Measurements from ENCODE around the gene MORN1. TPM values are rescaled to one million over a fixed set of nuclear protein-coding genes. Genes with fewer than 3 reads are reported as not detected.

MORN1 gene
- total and polyA plus RNA-seq, 3 donors from 2014 or later: 30.4 to 34.5 (median 30.9) TPM

- intact Hi-C loops (cut with DNase I; ENCODE audit: low total_unique reads): no loop called here
- Histone ChIP-seq H3K27me3 (no peaks in the 10 kb centered on the region), H3K9me3 (no peaks in the 10 kb centered on the region), H3K27ac (no peak overlapping the region), H3K4me3 (no peak overlapping the region), H3K4me1 (no peaks in the 10 kb centered on the region), H3K36me3 (ENCODE audit: low read depth, missing control alignments) (no peaks in the 10 kb centered on the region)
- no peak for DNase-seq
- WGBS, 2 donors: 95% methylated on average over 8 of the region's 8 CpGs
- TF ChIP-seq, protein P1, sequence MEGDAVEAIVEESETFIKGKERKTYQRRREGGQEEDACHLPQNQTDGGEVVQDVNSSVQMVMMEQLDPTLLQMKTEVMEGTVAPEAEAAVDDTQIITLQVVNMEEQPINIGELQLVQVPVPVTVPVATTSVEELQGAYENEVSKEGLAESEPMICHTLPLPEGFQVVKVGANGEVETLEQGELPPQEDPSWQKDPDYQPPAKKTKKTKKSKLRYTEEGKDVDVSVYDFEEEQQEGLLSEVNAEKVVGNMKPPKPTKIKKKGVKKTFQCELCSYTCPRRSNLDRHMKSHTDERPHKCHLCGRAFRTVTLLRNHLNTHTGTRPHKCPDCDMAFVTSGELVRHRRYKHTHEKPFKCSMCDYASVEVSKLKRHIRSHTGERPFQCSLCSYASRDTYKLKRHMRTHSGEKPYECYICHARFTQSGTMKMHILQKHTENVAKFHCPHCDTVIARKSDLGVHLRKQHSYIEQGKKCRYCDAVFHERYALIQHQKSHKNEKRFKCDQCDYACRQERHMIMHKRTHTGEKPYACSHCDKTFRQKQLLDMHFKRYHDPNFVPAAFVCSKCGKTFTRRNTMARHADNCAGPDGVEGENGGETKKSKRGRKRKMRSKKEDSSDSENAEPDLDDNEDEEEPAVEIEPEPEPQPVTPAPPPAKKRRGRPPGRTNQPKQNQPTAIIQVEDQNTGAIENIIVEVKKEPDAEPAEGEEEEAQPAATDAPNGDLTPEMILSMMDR (IDR thresholded peaks at IDR 0.05): no peak
These were observed 23.2 kb downstream of the MORN1 start for GRCh38 chr1:2368053-2368744.

DNA sequence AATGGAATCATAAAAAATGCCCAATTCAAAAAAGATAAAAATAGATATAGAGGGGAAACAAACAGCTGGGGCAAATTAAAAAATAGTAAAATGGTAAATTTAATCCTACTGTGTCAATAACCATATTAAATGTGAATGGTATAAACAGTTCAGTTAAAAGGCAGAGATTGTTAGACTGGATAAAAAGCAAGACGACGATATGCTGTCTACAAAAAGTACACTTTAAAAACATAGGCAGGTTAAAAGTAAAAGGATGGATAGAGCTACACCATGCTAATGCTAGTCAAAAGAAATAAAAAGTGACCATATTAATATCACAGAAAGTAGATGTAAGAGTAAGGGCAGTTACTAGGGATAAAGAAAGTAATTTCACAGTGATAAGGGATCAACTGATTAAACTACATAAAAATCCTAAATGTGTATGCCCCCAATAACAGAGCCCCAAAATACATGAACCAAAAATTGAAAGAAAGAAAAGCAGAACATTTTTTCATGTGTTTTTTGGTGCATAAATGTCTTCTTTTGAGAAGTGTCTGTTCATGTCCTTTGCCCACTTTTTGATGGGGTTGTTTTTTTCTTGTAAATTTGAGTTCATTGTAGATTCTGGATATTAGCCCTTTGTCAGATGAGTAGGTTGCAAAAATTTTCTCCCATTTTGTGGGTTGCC is 27.4 kb downstream of the MORN1 start:
- Histone ChIP-seq H3K27ac (no peak overlapping the region), H3K4me3 (no peak overlapping the region), H3K27me3 (no peaks in the 10 kb centered on the region), H3K4me1 (peaks cover 4% of the 10 kb centered on the region), H3K36me3 (ENCODE audit: low read depth, missing control alignments) (no peaks in the 10 kb centered on the region), H3K9me3 (no peaks in the 10 kb centered on the region)
- no peak for DNase-seq
- intact Hi-C loops (cut with DNase I; ENCODE audit: low total_unique reads): no loop called here
- 98 to 100% methylated on average over 2 of the region's 2 CpGs for WGBS, 2 donors
- TF ChIP-seq, protein P1 (IDR thresholded peaks at IDR 0.05): no peak
- TF ChIP-seq POLR2A (IDR thresholded peaks at IDR 0.05): no peak

- 67 to 72% methylated on average over 11 of the region's 11 CpGs for WGBS, 2 donors
- Histone ChIP-seq H3K9me3 (no peaks in the 10 kb centered on the region), H3K4me1 (peaks cover 4% of the 10 kb centered on the region), H3K27me3 (no peaks in the 10 kb centered on the region), H3K4me3 (no peak overlapping the region), H3K36me3 (ENCODE audit: low read depth, missing control alignments) (no peaks in the 10 kb centered on the region), H3K27ac (no peak overlapping the region)
- DNase-seq: no peak
- intact Hi-C loops (cut with DNase I; ENCODE audit: low total_unique reads): no loop called here
- TF ChIP-seq, protein P1 (IDR thresholded peaks at IDR 0.05): no peak
- no peak for TF ChIP-seq POLR2A (IDR thresholded peaks at IDR 0.05)
These were observed 30.6 kb downstream of the MORN1 start for GRCh38 chr1:2360588-2361364.

DNA sequence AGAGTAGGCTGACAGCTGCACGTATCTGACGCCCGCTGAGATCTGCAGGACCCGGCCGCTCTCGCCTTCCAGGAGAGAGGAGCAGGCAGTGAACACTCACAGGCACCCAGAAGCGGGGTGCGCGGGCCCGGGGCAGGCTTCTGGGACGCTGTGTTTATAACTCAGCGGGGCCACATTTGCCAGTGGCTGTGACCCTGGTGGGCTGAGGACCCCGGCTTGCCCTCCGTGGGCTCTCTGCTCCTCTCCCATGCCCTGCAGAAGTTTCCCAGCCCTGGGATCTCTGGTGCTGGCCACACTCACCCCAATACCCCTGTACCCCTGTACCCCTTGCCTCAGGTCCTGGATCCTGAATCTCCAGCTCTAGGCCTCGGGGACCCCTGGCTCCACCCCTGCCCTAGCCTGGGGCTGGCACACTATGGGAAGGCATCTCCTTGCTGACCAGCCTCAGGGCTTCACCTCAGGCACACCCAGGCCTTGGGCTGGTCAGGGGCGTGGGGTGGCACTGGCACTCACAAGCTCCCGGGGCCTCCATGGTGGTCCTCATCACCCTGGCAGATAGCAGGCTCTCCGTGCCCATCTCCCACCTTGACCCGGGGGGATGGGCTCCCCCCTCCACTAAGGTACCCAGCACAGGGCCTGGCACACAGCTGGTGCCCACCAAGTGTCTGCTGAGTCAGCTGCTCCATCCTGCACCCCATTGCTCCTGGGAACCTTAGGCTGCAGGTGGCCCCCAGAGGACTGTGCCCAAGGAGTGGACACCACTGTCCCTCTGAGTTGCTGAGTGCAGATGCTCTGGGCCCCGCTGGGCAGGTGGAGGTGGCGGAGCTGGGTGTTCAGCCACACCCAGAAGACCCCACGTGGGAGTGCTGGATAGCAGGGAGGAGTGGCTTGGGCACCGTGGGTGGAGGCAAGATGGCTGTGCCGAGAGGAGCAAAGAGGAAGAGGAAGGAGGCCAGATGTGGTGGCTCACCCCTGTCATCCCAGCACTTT is 32.4 kb downstream of the MORN1 start:
- Histone ChIP-seq H3K4me3 (no peak overlapping the region), H3K27me3 (no peaks in the 10 kb centered on the region), H3K4me1 (peaks cover 4% of the 10 kb centered on the region), H3K27ac (no peak overlapping the region), H3K9me3 (no peaks in the 10 kb centered on the region), H3K36me3 (ENCODE audit: low read depth, missing control alignments) (no peaks in the 10 kb centered on the region)
- DNase-seq: no peak
- intact Hi-C loops (cut with DNase I; ENCODE audit: low total_unique reads): no loop called here
- TF ChIP-seq, protein P1 (IDR thresholded peaks at IDR 0.05): no peak
- TF ChIP-seq POLR2A (IDR thresholded peaks at IDR 0.05): no peak
- 81 to 84% methylated on average over 18 to 20 of the region's 24 CpGs for WGBS, 2 donors

All from testis (tissue), 3 donors.